Activated naive CD4-positive, alpha-beta T cell treated with anti-CD3 and anti-CD28 coated beads, Interleukin-2, amount 50 U/mL, for 16 hours (primary cell): ENCODE measurements around the gene SEC61A2.

Experiments
- DNase-seq: peaks from one replicate; pipeline ENCODE4 v3.0.0-alpha.2; 2020

The SEC61A2 gene

GRCh38 chr10:12200850-12201249, 71.4 kb downstream of the SEC61A2 start:
- DNase-seq: no peak

DNA sequence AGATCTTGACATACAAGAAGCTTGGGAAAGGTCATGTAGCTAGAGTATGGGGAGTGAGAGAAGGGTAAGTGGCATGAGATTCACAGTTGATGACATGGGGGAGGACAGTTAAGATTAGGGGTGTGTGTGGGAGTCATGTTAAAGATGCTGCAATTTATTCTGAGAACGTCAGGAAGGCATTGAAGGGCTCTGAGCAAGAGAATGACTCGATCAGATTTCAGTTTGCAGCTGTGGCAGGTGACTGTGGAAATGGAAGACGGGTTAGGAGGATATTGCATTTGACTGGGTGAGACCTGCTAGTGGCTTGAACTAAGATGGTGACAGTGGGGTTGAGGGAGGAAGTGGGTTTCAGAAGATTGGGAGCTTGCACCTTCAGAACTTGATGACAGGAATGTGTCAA, 72.1 kb downstream of the SEC61A2 start:
- no peak for DNase-seq

- no peak for DNase-seq
Measured at GRCh38 chr10:12202226-12202625, 72.7 kb downstream of the SEC61A2 start.

DNA sequence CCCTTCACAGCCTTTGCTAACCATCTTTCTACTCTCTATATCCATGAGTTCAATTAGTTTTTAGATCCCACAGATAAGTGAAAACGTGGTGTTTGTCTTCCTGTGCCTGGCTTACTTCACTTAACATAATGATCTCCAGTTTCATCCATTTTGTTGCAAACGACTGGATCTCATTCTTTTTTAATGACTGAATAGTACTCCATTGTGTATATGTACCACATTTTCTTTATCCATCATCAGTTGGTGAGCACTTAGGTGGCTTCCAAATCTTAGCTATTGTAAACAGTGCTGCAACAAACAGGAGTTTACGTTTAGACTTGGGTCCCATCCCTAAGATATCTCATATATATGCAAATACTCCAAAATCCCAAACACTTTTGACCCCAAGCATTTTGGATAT, 75.6 kb downstream of the SEC61A2 start:
- no peak for DNase-seq

DNA sequence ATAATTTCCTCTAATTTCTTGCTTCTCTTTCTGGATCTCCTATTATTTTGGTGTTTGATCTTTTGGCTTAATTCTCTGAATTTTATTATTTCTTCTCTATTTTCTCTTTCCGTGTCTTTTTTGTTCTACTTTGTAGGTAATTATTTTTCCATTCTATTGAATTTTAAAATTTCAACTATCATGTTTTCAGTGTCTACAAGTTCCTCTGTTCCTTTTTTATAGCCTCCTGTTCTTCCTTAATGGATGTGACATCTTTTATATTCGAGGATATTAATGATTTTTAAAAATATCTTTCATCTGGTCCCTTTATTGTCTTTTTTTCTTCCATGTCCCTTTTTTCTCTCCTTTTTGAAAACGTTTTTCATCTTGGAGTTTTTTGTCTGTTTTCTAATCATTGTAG, 77.6 kb downstream of the SEC61A2 start:
- no peak for DNase-seq

DNA sequence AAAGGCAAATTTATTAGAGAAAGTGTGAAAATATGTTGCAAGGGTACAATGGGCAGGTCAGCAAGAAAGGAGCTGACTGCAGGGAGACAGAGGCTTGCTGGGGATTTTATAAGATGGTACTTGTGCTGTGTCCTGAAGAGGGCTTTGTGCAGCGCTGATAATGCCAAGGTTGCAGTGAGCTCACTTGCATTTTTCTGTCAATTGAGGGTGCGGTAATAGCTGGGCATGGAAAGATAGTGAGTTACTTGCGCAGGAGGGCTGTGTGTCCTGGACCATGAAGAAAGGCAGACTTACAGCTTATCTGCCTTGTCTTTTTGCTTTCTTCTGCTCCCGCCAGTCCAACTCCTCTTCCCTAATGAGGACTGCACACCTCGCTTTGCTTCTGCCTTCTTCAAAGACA, 79.0 kb downstream of the SEC61A2 start:
- no peak for DNase-seq

DNA sequence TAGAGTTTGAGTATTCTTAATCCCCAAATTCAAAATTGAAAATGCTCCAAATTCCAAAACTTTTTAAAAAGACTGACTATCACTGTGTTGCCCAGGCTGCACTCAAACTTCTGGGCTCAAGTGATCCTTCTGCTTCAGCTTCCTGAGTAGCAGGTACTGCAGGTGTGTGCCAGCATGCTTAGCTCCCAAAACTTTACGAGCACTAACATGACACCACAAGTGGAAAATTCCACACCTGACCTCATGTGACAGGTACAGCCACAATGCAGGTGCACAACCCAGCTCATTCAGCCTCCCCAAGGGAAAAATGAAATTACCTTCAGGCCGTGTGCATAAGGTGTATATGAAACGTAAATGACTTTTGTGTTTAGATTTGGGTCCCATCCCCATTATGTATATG, 83.0 kb downstream of the SEC61A2 start:
- no peak for DNase-seq

GRCh38 chr10:12213621-12214020, 84.1 kb downstream of the SEC61A2 start:
- DNase-seq: no peak

GRCh38 chr10:12214093-12214492, 84.6 kb downstream of the SEC61A2 start:
- DNase-seq: no peak

DNA sequence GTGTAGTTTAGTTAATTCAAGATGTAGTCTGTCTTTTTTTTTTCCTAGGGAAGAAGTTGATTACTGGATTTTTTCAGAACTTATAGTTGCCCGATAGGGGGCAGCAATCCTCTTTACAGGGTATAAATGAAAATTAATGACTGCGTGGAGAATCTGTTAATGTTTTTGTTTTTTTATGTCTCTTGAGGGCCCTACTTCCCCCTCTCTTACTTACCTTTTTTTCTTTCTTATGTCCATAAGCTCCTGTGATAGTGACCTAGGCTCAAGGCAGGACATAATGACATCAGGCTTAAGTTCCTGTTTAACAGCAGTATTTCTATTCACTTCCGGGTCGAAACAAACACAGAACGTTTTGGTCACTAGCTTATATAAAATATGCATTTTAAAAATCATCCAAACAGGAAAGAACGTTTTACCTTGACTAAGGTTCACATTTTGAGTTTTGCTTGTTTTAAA, 85.3 kb downstream of the SEC61A2 start:
- peak; percentile 28 for DNase-seq
